RWPE1 (cell line): ENCODE data around the gene COBL.

Source experiments
- CTCF ChIA-PET: fragments of 350-600 bp; sonication (Branson Sonifier 250); formaldehyde crosslinking; extraction: SDS; loops from one replicate; lab custom pipeline; 2021; lab: Yijun Ruan, JAX
- POLR2A ChIA-PET: fragments of 400-600 bp; formaldehyde crosslinking; extraction: SDS; loops from one replicate; lab custom pipeline; 2020; ENCODE audit warnings: antibody characterized with exemption; ENCODE audit not compliant: low non-redundant PET; lab: Yijun Ruan, JAX
- DNase-seq: peaks from one replicate; pipeline ENCODE4 v3.0.0; 2012; ENCODE audit warnings: low spot score
- H3K27ac ChIP-seq: fragments of 450-650 bp; 2 replicates; pipeline ENCODE4 v1.5.1; 2017
- TF ChIP-seq, protein P1 (sequence below): fragments of 450-650 bp; conservative IDR thresholded peaks from 2 replicates; pipeline ENCODE4 v1.5.1; 2017; ENCODE audit warnings: low read depth, mild to moderate bottlenecking

Gene COBL

DNA sequence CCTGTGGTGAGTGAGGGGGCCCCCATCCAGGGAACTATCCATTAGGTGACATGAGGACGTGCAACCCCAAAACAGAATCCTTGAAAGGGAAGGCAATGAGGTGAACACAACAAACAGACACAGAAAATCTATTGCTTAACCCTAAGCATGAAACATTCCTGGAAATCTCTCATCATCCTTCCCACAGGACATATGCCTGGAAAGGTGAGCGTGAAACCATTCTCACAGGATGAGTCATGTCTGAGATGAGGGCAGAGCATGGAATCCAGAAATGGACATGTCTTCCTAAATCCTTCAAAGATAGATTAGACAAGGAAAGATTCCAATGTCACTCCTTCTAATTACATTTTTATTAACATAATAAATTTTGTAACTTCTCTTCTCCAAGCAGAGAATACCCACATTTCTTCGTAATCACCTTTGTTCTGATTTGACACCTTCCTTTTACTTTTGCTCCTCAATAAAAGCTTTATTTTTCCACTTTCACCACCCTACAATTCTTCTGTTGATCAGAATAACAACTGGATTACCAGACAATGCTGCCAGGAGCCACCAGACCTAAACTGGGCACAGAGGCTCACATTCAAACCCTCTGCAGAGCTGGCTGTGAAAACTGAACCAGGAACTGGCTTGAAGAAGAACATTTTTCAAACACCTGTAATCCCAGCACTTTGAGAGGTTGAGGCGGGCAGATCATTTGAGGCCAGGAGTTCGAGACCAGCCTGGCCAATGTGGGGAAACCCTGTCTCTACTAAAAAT is 67.2 kb downstream of the COBL start:
- TF ChIP-seq, protein P1, sequence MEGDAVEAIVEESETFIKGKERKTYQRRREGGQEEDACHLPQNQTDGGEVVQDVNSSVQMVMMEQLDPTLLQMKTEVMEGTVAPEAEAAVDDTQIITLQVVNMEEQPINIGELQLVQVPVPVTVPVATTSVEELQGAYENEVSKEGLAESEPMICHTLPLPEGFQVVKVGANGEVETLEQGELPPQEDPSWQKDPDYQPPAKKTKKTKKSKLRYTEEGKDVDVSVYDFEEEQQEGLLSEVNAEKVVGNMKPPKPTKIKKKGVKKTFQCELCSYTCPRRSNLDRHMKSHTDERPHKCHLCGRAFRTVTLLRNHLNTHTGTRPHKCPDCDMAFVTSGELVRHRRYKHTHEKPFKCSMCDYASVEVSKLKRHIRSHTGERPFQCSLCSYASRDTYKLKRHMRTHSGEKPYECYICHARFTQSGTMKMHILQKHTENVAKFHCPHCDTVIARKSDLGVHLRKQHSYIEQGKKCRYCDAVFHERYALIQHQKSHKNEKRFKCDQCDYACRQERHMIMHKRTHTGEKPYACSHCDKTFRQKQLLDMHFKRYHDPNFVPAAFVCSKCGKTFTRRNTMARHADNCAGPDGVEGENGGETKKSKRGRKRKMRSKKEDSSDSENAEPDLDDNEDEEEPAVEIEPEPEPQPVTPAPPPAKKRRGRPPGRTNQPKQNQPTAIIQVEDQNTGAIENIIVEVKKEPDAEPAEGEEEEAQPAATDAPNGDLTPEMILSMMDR = no peak
- DNase-seq = peak; percentile 91
- no peak overlapping the region for H3K27ac ChIP-seq
- ChIA-PET CTCF (no interaction called here), POLR2A (no interaction called here)

- no peak overlapping the region for H3K27ac ChIP-seq
- CTCF ChIA-PET = interaction anchor here (0.6 kb wide), 1 partner anchor 121 kb away, joined by 3 read pairs; no protein-coding TSS in a partner anchor
- TF ChIP-seq, protein P1 = no peak
- no peak for DNase-seq
- POLR2A ChIA-PET = no interaction called here
These were observed 70.1 kb downstream of the COBL start for GRCh38 chr7:51246258-51247245.

- POLR2A ChIA-PET = no interaction called here
- TF ChIP-seq, protein P1 = no peak
- no peak overlapping the region for H3K27ac ChIP-seq
- CTCF ChIA-PET = no interaction called here
- no peak for DNase-seq
These were observed 71.7 kb downstream of the COBL start for GRCh38 chr7:51244885-51245284.

- TF ChIP-seq, protein P1 = no peak
- H3K27ac ChIP-seq = no peak overlapping the region
- no peak for DNase-seq
- POLR2A ChIA-PET = no interaction called here
- CTCF ChIA-PET = no interaction called here
These were observed 72.6 kb downstream of the COBL start for GRCh38 chr7:51244053-51244452.

- POLR2A ChIA-PET = no interaction called here
- CTCF ChIA-PET = interaction anchor here (0.7 kb wide), 1 partner anchor 482 kb away, joined by 4 read pairs; no protein-coding TSS in a partner anchor
- no peak for DNase-seq
- no peak overlapping the region for H3K27ac ChIP-seq
- TF ChIP-seq, protein P1 = no peak
These were observed 73.0 kb downstream of the COBL start for GRCh38 chr7:51243631-51244030.

DNA sequence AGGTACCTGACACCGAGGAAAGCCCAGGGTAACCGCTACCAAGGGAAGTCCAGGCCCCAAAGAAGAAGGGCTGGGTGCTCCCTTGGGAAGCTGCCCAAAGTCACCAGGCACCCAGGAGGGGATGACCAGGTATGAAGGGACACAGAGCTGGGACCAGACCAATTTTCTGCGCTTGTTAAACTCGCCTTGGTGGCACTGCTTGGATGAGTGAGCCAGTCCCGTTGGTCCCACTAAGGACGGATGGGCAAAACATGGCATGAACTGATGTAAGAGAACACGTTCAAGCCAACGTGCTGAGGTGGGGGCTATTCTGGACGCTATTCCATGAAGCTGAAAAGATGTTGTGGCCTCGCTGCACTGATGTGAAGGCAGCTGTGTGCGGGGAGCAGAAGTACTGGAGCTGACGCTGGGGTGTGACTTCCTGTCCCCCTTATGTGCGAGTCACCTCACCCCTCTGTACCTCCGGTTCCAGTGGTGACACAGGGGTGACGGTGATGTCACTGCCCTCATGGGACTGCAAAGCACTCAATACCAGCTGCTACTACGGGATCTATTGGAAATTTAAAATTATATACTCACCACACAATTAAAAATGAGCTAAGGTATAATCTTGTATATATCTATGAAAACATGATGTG is 73.6 kb downstream of the COBL start:
- H3K27ac ChIP-seq = no peak overlapping the region
- ChIA-PET CTCF (interaction anchor here (0.7 to 1.0 kb wide), 2 partner anchors 483 to 775 kb away, joined by 3 to 4 read pairs; no protein-coding TSS in a partner anchor), POLR2A (no interaction called here)
- TF ChIP-seq, protein P1 = no peak
- DNase-seq = no peak
